Nephron progenitor cell (in vitro differentiated cells): ENCODE measurements around the gene APOF.

ENCODE experiments used
- DNase-seq: peaks from one replicate; pipeline ENCODE4 v3.0.0; 2021
- H3K27ac Mint-ChIP-seq: 2 replicates; pipeline ENCODE4 v1.8.0; 2021; ENCODE audit warnings: mild to moderate bottlenecking, moderate library complexity, mixed read lengths
- H3K27me3 Mint-ChIP-seq: 2 replicates; pipeline ENCODE4 v1.8.0; 2021; ENCODE audit warnings: mild to moderate bottlenecking, low read depth, mixed read lengths; ENCODE audit not compliant: poor library complexity
- H3K36me3 Mint-ChIP-seq: 2 replicates; pipeline ENCODE4 v1.8.0; 2021; ENCODE audit warnings: low read depth, mixed read lengths
- H3K4me1 Mint-ChIP-seq: 2 replicates; pipeline ENCODE4 v1.8.0; 2021; ENCODE audit warnings: mixed read lengths
- H3K4me3 Mint-ChIP-seq: 2 replicates; pipeline ENCODE4 v1.8.0; 2021; ENCODE audit warnings: mild to moderate bottlenecking, moderate library complexity, mixed read lengths
- H3K9me3 Mint-ChIP-seq: 2 replicates; pipeline ENCODE4 v1.8.0; 2021; ENCODE audit warnings: mild to moderate bottlenecking, moderate library complexity, mixed read lengths
- CTCF ChIP-seq: fragments of 200-600 bp; sonication (generic); IDR thresholded peaks from 2 replicates; pipeline ENCODE4 v1.5.0; 2021; ENCODE audit warnings: antibody characterized with exemption

APOF gene

GRCh38 chr12:56373515-56373914 lies 10.9 kb upstream of the APOF start:
- Mint-ChIP-seq H3K9me3 (peaks cover 32% of the 10 kb centered on the region), H3K36me3 (peaks cover 7% of the 10 kb centered on the region), H3K27ac (no peak overlapping the region), H3K27me3 (peaks cover 25% of the 10 kb centered on the region), H3K4me1 (peaks cover 23% of the 10 kb centered on the region), H3K4me3 (no peak overlapping the region)
- TF ChIP-seq CTCF, result no peak
- DNase-seq, result no peak

GRCh38 chr12:56366948-56367347 lies 4.3 kb upstream of the APOF start:
- no peak overlapping the region for H3K27ac Mint-ChIP-seq
- no peak for TF ChIP-seq CTCF
- no peaks in the 10 kb centered on the region for H3K4me1 Mint-ChIP-seq
- no peaks in the 10 kb centered on the region for H3K36me3 Mint-ChIP-seq
- H3K9me3 Mint-ChIP-seq, result peaks cover 18% of the 10 kb centered on the region
- H3K27me3 Mint-ChIP-seq, result peaks cover 49% of the 10 kb centered on the region
- no peak overlapping the region for H3K4me3 Mint-ChIP-seq
- DNase-seq, result no peak

- H3K9me3 Mint-ChIP-seq, result no peaks in the 10 kb centered on the region
- H3K36me3 Mint-ChIP-seq, result no peaks in the 10 kb centered on the region
- no peak for TF ChIP-seq CTCF
- H3K4me1 Mint-ChIP-seq, result peaks cover 23% of the 10 kb centered on the region
- peaks cover 45% of the 10 kb centered on the region for H3K27me3 Mint-ChIP-seq
- H3K4me3 Mint-ChIP-seq, result peak overlapping the region; percentile 97
- no peak for DNase-seq
- H3K27ac Mint-ChIP-seq, result no peak overlapping the region
Observed at GRCh38 chr12:56361487-56362129, 1.0 kb downstream of the APOF start.

- DNase-seq, result peak; percentile 99
- Mint-ChIP-seq H3K27ac (peak within 1 kb of the TSS; percentile 75), H3K27me3 (peaks cover 37% of the 10 kb centered on the region), H3K4me3 (peak within 1 kb of the TSS; percentile 97), H3K4me1 (peaks cover 23% of the 10 kb centered on the region), H3K9me3 (no peaks in the 10 kb centered on the region), H3K36me3 (peaks cover 8% of the 10 kb centered on the region)
- TF ChIP-seq CTCF, result no peak
Observed at GRCh38 chr12:56359851-56360767, 2.5 kb downstream of the APOF start, which contains the start of gene STAT2. STAT2 (minus strand) TSS chr12:56360107; CDS start chr12:56356571, 3,536 bp downstream.

GRCh38 chr12:56358836-56359532 lies 3.7 kb downstream of the APOF start:
- peak overlapping the region; percentile 97 for H3K4me3 Mint-ChIP-seq
- TF ChIP-seq CTCF, result no peak
- H3K27me3 Mint-ChIP-seq, result peaks cover 29% of the 10 kb centered on the region
- H3K4me1 Mint-ChIP-seq, result peaks cover 23% of the 10 kb centered on the region
- H3K9me3 Mint-ChIP-seq, result no peaks in the 10 kb centered on the region
- H3K27ac Mint-ChIP-seq, result no peak overlapping the region
- DNase-seq, result no peak
- H3K36me3 Mint-ChIP-seq, result peaks cover 20% of the 10 kb centered on the region
